HG03066 (cell line): ENCODE results near the gene NUAK2.
A peak's percentile ranks its signal among the peaks of the same experiment; 100 is the strongest.

Source experiments
- ATAC-seq: cut with Tn5 transposase; IDR thresholded peaks from one replicate; pipeline ENCODE4 v1.9.1; 2021; ENCODE audit warnings: low read depth; ENCODE audit not compliant: unreplicated experiment

Gene NUAK2

DNA sequence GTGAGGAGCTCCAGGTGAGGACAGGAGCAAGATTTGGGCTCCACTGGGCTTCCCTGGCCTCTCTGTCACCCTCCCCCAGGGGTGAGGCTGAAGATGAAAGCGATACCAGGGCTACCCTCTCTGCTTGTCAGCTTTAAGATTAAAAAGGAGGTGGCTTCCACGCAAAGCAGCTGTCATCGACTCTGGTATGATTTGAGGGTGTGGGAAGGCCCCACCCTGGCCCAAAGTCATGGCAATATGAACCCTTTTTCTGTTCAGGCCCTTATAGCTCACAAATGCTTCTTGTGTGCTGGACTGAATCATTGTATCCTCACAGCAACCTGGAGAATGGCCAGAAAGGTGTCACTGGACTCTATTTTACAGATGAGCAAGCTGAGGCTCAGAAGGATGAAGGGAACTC lies 41.6 kb downstream of the NUAK2 start:
- ATAC-seq = no peak

DNA sequence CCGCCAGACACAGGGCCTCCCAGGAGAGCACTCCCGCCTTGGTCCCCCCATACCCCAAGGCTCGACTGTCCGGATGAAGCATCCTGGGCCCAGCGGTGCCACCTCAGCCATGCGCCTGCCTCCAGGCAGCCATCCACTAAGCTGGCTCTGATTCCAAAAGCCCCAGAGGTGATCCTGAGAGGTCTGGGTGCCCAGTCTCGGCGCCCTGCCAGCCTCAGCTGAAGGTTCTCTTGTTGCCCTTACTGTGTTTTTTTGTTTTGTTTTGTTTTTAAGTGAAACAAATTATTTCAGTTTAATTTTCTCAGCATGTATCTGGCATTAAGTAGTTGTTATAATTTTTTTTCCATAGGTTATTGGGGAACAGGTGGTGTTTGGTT lies 44.9 kb downstream of the NUAK2 start:
- no peak for ATAC-seq

DNA sequence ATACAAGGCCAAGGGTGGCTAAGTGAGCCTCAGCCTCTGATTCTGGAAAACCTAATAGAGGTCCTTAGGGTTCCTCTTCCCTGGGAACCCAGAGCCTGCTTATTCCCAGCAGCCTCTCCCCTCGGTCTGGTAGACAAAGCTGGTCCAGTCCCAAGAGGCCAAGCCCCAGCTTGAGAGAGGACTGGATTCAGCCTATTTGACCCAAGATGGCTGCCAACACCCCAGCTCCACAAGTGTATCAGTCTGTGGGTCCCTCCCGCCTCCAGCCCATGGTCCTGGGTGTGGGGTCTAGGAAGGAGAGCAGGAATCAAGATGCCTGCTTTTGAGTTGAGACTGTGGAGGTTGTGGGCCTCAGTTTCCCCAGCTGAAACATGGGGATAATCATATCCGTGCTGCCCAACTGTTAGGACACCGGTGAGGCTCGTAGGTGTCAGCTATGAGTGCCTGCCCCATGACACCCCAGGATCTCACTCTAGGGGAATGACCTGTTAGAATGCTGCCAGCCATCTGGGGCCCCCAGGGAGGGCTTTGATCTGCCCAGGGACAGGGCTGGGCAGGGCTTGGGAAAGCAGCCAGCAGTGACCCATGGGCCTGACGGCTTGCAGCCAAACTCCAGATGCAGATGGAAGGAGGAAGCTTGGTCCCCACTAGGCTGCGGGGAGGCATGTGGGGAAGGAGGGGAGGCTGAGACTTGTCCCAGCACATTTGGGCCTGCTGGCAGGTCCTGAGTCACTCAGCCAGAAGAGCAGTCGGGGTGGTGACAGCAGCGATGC lies 45.4 kb downstream of the NUAK2 start:
- no peak for ATAC-seq

DNA sequence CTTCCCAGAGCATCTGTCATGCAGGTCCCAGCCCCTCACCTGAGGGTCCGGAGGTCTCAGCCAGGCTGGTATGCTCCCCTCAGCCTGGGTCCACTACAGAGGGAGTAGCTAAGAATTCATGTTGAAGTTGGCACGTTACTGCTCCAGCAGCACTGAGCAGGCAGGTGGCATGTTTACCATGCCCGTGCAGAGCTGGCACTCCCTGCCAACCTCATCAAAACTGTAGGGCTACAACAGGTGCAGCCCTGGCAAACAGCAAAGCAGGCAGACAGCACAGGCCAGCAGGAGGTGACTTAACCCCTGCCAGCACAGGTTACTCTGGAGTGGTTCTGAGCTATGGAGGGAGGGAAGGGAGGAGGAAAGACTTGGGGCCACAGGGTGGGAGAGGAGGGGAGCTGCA lies 46.4 kb downstream of the NUAK2 start:
- ATAC-seq = no peak

DNA sequence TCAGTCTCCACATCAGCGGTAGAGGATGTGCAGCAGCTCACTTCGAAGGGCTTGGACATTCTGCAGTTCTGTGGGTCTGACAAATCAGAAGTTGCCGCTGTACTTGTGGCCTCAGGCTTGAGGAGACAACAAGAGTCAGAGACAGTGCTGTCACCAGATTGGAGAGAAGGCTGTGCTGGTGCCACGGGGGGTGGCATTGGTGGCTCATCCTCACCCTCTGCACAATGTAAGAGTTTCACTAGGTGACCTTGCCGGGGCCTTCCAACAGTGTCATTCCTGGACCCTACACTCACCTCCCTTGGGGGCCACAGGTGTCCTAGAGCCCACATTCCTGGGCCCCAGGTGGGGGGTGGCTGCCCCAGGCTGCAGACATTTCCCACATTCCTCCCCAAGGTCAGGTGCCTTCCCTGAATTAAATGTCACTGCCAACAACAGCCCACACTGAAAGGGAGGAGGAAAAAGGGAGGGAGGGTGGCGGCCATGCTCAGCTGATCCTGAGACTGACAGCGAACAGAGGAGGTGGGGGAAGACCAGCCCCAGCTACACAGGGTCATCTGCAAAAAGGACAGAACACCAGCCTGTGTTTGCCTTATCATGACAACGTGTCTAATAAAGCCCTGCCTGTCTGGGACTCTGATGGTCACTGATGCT lies 47.4 kb downstream of the NUAK2 start:
- ATAC-seq = no peak

DNA sequence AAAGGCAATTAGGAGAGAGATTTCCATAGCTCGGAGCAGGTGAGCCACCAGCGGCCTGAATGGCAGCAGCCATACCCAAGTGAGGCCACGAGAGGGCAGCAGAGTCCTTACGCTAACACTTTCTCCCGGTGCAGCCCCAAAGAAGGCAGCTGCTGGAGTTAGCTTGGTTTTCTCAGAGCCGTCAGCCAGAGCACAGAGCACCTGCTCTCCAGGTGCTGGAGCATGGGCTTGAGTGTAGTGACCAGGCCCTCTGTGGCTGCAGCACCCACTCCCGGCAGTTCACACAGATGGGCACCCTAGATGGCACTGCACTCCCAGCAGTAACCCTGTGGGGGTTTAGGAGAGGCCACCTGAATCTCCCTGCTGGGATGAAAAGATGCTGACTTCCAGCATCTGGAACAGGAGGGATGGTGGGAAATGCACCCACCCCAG lies 48.0 kb downstream of the NUAK2 start:
- peak; percentile 61 for ATAC-seq

DNA sequence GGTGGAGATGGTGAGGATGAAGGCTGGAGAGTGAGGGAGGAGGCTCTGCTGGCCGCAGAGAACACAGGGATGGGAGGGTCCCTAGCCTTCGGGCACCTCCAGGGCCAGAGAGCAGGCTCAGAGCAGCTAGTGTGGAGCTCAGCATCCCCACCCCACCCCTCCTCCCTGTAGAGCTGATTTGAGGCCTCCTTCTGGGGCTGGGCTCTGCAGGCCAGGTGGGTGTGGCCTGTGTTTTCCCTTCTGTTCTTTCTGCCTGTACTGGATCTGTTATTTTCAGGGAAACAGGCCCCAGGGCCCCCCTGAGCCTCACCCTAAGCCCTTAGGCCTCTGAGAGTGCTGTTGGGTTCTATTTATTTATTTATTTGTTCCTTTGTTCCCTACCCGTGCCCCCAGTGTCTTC lies 49.0 kb downstream of the NUAK2 start:
- ATAC-seq = no peak

DNA sequence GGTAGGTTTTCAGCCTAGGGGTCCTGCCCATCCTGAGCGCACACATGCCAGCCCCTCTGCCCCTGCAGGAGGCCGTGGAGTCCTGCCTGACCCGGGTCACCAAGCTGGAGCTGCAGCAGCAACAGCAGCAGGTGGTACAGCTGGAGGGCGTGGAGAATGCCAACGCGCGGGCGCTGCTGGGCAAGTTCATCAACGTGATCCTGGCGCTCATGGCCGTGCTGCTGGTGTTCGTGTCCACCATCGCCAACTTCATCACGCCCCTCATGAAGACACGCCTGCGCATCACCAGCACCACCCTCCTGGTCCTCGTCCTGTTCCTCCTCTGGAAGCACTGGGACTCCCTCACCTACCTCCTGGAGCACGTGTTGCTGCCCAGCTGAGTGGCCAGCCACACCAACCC lies 49.8 kb downstream of the NUAK2 start:
- no peak for ATAC-seq

DNA sequence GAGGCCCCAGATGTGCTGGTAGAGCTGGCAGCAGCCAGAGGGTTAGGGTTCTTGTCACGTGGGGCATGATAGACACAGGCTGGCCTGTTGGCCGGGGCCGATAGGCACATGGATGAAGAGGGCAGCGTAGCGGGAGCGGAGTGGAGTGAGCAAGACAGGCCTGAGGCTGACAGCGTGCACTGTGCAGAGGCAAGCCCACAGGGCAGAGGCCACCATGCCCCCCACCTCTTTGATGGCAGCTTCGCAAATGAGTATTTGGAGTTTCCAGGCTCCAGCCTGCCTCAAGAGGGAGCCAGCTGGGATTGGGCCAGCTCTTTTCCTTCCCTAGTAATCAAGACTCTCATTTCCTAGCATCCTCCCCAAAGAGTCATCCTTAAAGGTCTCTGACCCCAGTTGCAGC lies 50.3 kb downstream of the NUAK2 start:
- ATAC-seq = no peak

DNA sequence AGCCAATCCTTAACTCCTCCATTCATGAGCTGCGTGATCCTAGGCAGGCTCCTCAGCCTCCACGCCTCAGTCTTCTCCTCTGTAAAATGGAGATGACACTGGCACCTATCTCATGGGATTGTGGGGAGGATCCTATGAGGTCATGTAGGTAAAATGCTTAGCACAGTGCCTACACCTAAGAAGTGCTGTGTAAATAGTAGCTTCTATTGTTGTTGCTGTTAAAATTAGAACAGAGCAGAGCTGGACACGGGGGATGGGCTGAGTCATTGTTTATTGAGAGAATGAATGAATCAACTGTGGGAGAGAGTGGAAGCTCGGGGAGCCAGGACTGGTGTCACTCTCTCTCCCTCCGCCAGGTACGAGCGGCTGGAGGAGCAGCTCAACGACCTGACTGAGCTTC lies 50.8 kb downstream of the NUAK2 start:
- no peak for ATAC-seq

DNA sequence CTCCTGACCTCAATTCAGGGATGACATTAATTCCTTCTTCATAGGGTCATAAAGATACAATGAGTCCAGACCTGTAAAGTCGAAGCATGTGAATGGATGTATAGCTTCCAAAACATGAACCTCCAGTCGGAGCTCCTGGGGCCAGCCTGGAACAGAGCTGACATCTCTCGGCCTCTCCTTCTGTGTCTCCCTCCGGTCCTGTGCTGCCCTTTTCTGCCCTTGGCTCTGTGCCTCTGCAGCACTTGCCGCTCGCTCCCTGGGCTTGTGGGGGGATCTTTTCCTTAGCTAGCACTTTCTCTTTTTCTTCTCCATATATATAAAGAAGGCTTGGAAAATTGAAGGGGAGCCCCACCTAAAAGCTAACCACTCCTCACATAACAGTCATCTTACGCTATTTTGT lies 51.3 kb downstream of the NUAK2 start:
- no peak for ATAC-seq

DNA sequence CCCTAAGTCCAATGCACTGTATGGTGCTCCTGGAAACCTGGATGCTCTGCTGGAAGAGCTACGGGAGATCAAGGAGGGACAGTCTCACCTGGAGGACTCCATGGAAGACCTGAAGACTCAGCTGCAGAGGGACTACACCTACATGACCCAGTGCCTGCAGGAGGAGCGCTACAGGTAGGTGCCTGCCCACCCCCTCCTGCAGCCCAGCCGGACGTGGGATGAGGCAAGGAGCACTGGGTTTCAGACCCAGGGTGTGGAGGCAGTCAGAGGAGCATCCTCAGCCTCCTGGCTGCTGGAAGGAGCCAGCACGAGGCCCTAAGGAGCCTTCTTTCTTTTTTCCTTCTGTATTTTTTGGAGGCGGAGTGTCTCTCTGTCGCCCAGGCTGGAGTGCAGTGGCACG lies 51.8 kb downstream of the NUAK2 start:
- no peak for ATAC-seq

DNA sequence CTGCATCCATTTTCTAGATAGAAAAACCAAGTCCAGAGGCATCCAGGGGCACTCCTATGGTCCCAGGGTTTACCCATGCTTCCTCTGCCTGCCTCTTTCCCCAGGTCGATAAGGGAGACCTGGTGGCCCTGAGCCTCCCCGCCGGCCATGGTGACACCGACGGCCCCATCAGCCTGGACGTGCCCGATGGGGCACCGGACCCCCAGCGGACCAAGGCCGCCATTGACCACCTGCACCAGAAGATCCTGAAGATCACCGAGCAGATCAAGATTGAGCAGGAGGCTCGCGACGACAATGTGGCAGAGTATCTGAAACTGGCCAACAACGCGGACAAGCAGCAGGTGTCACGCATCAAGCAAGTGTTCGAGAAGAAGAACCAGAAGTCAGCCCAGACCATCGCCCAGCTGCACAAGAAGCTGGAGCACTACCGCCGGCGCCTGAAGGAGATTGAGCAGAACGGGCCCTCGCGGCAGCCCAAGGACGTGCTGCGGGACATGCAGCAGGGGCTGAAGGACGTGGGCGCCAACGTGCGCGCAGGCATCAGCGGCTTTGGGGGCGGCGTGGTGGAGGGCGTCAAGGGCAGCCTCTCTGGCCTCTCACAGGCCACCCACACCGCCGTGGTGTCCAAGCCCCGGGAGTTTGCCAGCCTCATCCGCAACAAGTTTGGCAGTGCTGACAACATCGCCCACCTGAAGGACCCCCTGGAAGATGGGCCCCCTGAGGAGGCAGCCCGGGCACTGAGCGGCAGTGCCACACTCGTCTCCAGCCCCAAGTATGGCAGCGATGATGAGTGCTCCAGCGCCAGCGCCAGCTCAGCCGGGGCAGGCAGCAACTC lies 52.5 kb downstream of the NUAK2 start:
- ATAC-seq = no peak

DNA sequence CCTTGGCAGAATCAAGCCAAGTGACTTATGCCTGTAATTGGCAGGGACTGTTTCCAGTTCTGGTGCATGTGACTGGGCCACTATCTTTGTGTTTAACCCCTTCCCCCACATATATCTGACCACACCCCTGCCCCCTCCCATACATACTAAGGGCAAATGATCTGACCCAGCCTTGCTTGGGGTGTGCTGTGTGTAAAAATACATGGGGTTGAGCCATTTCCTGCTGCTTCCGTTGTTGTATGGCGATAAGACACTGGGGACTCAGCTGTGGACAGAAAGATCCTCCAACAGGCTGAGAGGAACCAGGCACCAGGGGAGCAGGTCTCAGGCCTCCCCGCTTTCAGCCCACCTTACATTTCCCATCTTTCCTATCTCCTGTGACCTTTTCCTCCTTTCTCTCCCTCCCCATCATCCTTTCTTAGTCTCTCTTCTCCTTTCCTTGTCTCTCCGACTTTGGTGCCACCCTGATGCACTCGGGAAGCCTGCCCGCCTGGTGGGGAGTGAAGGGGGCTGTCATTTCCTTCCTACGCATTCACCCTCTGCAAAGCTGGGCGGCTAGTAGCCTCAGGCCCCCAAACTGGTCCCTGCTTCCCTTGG lies 54.1 kb downstream of the NUAK2 start:
- no peak for ATAC-seq

DNA sequence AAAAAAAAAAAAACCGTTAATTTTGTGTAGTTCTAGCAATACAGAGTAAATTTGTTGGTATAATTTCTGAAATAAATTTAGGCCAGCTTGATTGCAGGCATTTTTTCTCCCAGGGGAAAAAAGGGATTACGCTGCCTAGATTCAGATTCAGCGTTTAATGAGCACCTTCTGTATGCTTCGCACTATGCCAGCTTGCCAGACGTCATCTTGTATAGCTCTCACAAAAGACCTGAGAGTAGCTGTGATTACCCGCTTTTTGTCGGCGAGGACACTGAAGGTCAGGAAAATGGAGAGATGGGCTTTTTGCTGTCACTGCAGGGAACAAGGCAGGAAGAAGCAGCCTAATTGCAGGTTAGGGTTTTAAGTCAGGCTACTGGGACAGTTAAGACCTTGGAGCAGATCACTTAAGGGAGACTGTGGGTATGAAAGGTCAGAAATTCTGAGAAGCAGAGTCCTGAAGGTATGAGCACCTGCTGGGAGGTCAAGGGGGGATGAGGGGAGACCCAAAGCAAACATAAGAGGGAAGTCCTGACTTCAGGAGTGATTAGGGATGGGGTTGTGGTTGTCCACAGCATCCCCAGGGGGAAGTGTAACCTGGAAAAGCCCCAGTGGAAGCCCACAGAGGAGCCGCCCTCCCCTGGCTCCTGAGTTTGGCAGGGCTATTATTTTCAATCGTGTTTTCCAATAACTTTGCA lies 54.8 kb downstream of the NUAK2 start:
- ATAC-seq = no peak

DNA sequence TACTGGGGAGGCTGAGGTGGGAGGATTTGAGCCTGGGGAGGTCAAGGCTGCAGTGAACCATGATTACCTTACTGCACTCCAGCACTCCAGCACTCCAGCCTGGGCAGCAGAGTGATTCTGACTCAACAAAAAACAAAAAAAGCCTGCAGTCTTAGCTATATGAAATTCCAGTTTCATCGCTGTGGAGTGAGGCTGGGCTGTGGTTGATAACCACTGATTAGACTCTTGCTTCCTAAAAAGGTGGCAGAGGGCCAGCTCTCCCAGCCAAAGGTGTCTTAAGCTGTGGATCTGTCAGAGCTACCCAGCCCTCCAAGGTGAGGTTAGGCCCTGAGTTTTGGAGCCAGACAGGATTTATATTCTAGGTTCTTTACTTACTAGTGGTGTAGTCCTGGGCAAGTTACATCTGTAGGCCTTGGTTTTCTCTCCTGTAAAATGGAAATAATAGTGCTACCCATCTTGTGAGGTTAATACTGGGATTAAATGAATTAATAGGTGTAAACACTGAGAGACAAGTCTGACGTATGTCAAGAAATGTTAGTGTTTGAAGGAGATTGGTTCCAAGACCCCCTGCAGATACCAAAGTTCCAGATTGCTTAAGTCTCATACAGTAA lies 57.9 kb downstream of the NUAK2 start:
- ATAC-seq = no peak

DNA sequence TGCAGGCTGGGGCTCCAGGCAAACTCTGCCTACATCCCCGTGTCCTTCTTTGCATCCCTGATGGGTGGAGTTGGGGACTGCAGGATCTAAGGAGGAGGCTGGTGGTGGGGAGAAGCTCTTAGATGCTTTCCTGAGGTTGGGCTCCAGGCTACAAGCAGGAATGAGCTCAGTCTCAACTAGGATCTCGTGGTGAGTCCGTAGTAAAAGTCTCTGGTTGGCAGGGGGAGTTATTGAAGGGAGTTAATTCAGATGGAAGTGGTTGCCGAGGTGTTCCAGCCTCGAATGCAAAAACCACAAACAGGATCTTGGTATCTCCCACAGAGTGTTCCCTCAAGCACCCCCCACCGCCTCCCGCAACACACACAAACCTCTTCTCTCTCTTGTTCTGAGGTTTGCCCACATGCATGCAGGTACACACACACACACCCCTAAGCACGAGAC lies 58.8 kb downstream of the NUAK2 start:
- no peak for ATAC-seq

DNA sequence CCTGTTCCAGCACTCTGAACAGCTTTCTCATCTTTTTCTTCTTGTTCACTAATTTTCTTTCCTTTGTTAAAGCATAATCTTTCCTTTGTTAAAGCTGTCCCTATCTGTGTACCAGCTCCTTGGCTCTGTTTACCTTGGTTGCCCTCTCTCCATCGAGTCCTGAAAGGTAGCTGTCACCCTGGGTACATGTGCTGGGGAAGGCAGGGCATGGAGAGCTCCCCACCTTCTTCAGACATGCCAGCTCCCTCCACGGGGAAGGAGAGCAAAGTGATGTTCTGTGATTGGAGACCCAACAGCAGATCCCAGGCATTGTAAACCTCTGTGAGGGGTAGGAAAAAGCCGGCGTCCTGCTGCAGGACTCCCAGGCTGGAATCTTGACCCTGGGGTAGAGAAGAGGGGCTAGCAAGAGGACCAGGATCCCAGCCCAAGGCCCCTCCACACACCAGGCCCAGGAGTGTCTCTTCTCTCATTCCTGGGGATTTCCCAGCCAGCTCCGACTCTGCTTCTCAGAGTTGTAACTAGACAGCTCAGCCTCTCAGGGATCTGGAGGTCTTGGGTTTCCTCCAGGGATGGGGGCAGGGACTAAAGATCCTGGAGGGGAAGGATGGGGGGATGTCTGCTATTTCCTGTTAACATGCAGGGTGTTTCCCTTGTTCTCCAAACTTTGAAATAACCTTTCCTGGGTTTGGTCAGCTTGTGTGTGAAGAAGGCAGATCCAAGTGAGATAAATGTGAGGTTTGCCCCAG lies 59.4 kb downstream of the NUAK2 start:
- ATAC-seq = no peak

DNA sequence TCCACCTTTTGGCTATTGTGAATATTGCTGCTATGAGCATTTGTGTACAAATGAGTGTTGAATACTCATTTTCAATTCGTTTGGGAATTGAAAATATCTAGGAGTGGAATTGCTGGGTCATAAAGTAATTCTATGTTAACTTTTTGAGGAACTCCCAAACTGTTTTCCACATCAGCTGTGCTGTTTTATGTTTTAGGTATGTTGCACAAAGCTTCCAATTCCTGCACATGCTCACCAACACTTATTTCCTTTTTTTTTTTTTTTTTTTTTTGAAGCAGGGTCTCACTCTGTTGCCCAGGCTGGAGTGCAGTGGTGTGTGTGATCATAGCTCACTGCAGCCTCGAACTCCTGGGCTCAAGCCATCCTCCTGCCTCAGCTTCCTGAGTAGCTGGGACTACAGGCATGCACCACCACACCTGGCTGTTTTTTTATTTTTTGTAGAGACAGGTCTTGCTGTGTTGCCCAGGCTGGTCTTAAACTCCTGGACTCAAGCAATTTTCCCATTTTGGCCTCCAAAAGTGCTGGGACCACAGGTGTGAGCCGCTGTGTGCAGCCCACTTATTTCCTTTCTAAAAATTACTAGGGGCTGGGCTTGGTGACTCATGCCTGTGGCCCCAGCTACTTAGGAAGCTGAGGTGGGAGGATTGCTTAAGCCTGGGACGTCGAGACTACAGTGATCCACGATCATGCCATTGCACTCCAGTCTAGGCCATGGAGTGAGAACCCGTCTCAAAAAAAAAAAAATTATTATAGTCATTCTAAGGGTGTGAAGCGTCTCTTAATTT lies 60.4 kb downstream of the NUAK2 start:
- ATAC-seq = no peak
